ENCODE measurements around the gene THEMIS.

THEMIS gene

DNA sequence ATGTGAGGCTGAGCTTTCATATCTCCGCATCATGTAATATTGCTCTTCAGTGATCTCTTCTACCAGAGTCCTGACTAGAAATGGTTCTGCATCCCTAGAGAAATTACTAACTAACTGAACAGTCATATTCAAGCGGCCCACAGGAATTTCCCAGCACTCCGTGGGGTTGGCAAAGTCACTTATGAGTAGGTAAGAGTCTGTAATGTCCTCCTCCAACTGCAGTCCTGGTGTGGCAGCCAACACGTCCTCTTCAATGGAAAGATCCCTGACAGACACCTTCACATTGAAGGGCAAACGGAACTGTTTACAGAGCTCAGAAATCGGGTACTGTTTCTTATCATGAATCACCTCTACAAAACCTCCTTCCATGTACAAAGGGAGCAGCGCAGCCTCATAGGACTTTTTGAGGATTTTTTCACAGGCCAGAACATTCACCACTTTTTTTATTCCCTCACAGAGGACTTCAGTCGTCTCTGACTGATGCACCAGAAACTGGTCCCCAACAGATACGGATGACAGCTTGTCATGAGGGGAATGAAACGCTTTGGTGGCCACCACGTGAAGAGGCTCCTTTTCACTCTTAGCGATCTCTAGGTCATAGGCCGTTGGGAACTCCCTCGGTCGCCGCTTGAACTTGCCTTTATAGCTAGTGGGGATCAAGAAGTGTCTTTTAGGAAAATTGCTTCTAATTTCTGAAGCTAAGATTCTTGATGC is 87.7 kb downstream of the THEMIS start:
- no peak for DNase-seq (ENCODE audit: low spot score)
- TF ChIP-seq, protein P1, sequence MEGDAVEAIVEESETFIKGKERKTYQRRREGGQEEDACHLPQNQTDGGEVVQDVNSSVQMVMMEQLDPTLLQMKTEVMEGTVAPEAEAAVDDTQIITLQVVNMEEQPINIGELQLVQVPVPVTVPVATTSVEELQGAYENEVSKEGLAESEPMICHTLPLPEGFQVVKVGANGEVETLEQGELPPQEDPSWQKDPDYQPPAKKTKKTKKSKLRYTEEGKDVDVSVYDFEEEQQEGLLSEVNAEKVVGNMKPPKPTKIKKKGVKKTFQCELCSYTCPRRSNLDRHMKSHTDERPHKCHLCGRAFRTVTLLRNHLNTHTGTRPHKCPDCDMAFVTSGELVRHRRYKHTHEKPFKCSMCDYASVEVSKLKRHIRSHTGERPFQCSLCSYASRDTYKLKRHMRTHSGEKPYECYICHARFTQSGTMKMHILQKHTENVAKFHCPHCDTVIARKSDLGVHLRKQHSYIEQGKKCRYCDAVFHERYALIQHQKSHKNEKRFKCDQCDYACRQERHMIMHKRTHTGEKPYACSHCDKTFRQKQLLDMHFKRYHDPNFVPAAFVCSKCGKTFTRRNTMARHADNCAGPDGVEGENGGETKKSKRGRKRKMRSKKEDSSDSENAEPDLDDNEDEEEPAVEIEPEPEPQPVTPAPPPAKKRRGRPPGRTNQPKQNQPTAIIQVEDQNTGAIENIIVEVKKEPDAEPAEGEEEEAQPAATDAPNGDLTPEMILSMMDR (IDR thresholded peaks at IDR 0.05; ENCODE audit: extremely low read depth, insufficient read depth, missing control alignments), result no peak
- in situ Hi-C loops (cut with MboI; ENCODE audit: low pct_unique_long_range_greater_than_20kb, low sequenced_read_pairs, unreplicated experiment), result no loop called here

DNA sequence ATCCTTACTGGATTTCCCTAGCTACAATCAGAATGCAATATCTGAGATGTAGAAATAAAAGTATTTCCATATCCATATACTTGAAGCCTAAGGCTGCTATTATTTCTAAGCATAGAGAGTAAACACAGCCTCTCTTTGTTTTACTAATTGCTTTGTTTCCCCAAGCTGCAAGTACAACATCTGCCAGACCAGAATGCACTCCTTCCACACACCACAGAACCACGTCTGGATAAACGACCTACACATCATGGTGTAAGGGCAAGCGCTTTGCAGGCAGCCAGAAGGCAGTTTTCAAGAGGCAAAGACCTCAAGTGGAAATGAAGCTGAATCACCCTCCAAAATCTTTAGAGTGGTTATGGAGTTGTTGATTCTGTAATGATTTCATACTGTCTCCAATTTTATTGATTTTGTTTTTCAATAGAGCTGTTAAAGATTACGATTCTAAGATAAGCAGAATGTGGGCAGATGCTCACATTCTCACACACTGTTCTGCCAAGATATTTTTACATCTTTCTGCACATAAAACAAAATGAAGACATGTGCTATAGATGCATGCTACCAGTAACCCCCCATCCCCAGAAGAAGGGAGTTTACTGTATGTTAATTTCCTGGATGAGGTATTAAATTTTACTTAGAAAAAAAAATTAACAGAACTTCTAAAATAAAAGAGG is 88.8 kb downstream of the THEMIS start:
- in situ Hi-C loops (cut with MboI; ENCODE audit: low pct_unique_long_range_greater_than_20kb, low sequenced_read_pairs, unreplicated experiment), result no loop called here
- DNase-seq (ENCODE audit: low spot score), result no peak
- TF ChIP-seq, protein P1 (IDR thresholded peaks at IDR 0.05; ENCODE audit: extremely low read depth, insufficient read depth, missing control alignments), result no peak

DNA sequence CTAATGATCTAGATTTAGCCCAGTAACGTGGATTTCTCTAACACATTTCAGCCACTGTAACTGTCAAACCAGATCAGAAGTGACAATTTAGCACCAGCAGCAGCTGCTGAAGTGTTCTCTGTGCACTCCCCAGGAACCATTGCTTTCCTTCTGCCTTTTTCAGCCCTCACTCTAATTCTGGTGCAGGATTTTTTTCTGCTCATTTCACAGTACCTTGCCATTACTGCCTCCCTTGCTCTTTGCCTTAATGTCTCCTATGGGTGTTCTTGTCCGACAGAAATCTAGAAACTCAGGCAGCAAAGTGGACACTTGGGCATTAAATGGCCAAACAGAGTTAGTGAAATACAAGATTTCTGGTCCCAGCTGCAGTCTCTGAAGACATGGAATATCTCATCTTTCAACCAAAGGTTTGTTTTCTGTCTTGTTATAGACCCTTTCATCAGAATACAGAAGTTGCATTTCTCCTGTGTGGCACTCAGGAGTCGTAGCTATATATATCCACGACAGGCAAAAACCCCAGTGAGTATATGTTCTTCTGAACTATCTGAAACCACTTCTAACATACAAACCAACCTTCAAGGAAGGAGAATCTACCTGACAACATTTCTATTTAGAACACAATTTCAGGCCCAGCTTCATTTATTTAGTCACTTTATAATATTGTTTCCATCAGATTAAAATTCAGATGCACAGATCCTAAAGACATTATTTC is 92.9 kb downstream of the THEMIS start:
- in situ Hi-C loops (cut with MboI; ENCODE audit: low pct_unique_long_range_greater_than_20kb, low sequenced_read_pairs, unreplicated experiment), result no loop called here
- no peak for DNase-seq (ENCODE audit: low spot score)

DNA sequence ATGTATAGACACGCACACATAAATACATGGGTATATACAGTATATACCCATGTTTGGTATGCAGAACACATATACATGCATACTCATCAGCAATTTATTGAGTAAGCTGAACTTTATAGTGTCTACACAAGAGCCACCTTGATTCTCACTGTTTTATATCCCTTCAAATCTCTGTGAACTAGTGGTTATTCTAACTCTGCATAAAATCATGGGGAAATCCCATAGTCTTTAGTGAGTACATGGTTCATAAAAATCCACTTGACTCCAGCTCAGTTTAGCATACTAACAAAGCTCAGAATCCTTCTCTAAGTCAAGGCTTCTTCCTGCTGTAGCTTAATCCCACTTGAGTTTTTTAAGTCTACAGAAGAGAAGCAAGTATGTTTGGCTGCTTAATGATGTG is 104.1 kb downstream of the THEMIS start:
- DNase-seq (ENCODE audit: low spot score), result no peak
- TF ChIP-seq, protein P1 (IDR thresholded peaks at IDR 0.05; ENCODE audit: extremely low read depth, insufficient read depth, missing control alignments), result no peak
- in situ Hi-C loops (cut with MboI; ENCODE audit: low pct_unique_long_range_greater_than_20kb, low sequenced_read_pairs, unreplicated experiment), result no loop called here

More for the DNA sequence above, 92.9 kb downstream of the THEMIS start:
- TF ChIP-seq, protein P1 (IDR thresholded peaks at IDR 0.05; ENCODE audit: extremely low read depth, insufficient read depth, missing control alignments), result no peak

DNA sequence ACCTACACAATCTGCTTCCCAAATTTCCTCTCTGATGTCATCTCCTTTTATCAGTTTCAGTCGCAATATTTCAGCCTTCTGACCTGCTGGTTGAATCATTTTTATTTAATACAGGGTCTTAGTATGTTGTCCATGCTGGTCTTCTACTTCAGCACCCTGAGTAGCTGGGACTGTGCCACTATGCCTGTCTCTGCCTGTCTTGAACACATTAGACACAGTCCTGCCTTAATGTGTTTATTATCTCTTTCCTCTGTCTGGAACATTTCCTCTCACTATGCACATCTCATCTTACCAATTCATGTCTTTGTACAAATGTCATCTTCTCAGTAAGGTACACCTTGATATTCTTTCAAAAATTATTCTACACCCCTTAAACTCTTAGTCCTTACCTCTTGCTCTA is 106.5 kb downstream of the THEMIS start:
- DNase-seq (ENCODE audit: low spot score), result no peak
- TF ChIP-seq, protein P1 (IDR thresholded peaks at IDR 0.05; ENCODE audit: extremely low read depth, insufficient read depth, missing control alignments), result no peak
- in situ Hi-C loops (cut with MboI; ENCODE audit: low pct_unique_long_range_greater_than_20kb, low sequenced_read_pairs, unreplicated experiment), result no loop called here

DNA sequence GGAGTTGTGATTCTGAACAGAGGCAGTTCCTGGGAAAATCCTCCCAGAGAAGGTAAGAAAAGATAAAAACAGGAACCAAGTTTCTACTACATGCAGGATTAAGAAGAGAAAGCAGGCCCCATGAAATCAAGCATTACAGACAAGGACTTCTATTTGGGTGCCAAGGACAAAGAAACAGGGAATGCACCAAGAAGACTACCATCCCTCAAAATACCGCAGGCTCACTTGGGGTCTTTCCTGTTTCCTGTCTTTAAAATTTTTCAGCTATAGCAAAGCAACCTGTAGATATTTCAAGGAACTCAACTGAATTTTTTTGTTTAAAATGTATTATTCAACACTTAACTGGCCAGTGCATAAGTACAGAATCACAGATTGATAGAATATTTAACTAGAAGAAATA is 107.5 kb downstream of the THEMIS start:
- TF ChIP-seq, protein P1 (IDR thresholded peaks at IDR 0.05; ENCODE audit: extremely low read depth, insufficient read depth, missing control alignments), result no peak
- in situ Hi-C loops (cut with MboI; ENCODE audit: low pct_unique_long_range_greater_than_20kb, low sequenced_read_pairs, unreplicated experiment), result no loop called here

More for the DNA sequence above, 107.5 kb downstream of the THEMIS start:
- DNase-seq (ENCODE audit: low spot score), result no peak

Measured in GM13977 (cell line).